ENCODE data around the gene PXK.

Gene PXK

DNA sequence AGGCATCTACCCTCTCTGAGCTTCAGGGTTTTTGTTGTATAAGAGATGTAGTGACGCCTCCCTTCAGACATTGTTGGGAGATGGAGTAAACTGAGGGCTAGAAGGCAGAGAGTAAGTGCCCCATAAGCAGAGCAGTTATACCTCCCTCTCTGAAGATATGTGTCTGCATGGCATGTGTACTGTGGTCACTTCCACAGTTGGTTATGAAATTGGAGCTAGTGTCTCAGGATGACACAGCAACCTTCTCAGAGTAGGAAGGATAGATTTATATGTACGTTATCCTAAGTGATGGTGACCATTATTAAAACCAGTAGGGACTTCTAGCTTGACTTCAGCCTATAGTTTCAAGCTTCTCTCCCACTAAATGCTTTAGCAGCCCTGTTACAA is 17.9 kb downstream of the PXK start:
- DNase-seq, result no peak

DNA sequence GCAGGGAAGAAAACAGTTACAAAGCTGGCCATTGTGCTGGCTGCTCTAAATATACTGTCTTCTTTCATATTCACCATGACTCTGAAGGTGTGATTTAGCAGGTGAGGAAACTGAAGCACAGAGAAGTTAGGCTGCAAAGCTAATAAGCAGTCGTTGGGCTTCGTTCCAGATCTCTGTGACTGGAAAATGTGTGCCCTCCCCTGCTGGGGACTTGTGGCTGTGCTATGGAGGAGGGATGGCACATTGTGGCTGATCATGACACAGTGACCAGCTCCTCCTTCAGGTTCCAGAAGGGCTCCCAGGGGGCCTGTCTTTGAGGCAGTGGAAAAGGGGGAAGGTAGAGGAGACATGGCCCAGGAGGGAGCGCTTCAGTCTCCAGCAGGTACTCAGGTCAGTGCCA is 19.2 kb downstream of the PXK start:
- DNase-seq, result no peak

DNA sequence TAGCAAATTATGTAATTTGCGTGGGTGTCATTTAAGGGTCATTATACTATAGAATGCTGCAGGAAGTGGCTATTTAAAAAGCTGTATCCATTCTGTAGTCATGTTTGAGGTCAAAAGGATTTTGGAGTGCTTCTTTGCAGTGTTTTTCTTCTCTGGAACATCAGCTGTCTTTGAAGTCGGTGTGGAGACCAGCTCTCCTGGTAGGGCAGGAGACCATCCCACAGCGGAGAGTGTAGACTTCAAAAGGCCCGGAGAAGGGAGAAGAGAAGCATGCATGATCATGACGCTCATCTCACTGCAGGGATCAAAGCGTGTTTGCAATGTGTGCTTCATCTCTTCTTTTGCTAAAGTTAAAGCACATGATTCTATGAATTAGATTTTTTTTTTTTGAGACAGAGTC is 19.9 kb downstream of the PXK start:
- DNase-seq, result no peak

DNA sequence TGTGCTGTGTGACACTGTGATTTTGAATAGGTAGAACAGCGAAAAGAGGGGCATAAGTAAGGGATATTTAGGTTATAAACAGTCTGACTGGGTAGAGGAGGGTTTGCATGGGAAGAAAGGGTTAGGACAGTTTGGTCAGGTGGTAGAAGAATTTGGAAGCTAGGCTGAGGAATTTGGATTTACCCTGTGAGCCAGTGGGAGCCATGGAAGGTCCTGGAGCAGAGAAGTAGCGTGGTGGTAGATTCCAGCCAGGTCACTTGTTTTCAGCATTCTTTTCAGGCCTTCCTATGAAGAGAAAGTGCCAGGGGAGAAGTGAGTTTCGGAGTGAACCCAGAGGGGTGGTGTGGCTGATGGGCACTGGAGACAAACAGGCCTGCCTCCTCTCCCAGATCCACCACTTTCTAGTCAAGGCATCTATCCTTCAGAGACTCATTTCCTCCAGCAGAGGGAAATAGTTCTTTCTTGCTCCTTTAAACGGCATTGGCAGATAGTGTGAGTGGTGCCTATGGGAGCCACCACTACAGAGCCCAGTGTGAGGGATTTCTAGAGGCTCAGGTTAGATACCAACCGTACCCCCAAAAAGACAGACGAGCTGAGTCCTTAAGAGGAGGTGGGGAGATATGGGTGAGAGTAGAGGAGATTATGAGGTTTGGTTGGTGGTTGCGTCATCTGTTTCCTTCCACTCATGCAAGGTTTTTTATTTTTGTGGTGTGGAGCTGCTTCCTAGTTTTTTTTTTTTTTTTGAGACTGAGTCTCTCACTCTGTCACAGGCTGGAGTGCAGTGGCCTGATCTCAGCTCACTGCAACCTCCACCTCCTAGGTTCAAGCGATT is 21.2 kb downstream of the PXK start:
- no peak for DNase-seq

DNA sequence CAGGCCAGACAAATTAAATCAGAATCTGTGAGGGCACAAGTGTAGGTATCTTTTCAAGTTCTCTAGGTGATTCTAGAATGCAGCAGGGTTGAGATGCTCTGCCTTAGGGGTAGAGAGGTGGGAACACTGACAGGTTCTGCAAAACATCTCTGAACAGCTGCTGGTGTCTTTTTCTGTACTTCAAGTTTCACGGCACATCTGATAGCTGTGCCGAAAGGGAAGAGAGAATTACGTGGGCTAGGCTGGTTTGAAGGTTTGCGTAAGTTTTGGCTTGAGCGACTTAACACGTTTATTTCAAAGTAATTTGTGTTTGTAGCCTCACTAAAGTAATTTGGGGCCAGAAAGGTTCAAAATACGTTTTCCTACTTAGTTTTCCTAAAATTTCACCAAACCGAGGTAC is 22.5 kb downstream of the PXK start:
- DNase-seq, result no peak

DNA sequence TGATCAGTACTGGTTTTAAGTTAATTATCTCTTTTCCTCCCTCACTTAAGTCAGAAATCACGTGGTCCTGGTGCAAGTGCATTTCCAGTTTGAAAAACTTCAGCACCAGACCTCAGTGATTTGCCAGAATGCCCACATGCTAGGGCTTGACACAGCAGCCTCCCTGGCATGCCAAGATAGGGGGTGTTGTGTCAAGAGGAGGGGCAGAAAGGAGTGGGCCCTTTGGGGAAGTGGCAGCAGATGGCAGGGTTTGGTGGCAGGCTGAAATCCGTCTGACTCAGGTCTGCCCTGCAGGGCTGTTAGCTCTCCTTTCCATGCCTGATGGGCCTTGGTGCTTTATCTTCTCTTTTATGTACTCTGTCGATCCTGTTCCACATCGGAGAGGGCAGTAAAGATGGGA is 23.4 kb downstream of the PXK start:
- DNase-seq, result no peak

DNA sequence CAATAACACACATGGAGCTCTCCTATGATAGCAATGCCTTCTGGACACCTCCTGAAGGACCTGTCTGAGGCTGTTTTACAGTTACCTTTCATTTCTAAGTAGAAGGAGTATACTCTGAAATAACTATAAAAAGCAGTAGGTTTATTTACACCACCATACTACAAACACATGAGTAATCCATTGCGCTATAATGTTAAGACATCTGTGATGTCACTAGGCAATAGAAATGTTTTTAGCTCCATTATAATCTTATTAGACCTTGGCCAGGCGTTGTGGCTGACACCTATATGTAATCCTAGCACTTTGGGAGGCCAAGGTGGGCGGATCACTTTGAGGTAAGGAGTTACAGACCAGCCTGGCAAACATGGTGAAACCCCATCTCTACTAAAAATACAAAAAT is 24.7 kb downstream of the PXK start:
- DNase-seq, result no peak

DNA sequence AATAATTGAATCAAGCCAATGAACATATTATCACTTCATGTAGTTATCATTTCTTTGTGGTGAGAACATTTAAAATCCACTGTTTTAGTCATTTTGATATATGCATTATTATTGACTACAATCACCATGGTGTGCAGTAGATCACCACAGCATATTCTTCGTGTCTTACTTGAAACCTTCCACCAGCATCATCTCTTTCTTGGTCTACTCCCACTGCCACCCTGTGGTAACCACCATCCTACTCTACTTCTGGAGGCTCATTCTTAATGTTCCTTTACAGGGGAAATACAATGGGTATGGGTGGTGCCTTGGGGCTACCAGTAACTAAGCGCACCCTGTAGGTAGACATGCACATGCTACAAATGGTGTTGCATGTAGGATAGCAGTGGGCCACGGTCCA is 25.4 kb downstream of the PXK start:
- no peak for DNase-seq

DNA sequence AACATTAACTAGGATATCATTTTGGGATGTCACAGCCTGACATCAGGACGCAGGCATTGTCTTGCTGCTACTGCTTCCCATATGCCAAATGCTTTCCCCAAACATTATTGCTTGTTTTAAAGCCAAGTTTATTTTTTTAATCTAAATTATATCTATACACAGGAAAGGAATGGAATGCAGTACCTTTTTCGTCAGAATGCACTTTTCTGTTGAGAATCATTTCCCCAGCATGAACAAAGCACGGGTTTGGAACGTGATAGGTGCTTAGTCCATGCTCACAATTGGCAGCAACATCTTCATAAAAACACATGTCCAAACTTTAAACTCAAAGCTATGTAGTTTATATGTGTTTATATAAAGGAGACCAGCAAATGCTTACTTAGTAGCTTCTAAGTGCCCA is 26.1 kb downstream of the PXK start:
- no peak for DNase-seq

DNA sequence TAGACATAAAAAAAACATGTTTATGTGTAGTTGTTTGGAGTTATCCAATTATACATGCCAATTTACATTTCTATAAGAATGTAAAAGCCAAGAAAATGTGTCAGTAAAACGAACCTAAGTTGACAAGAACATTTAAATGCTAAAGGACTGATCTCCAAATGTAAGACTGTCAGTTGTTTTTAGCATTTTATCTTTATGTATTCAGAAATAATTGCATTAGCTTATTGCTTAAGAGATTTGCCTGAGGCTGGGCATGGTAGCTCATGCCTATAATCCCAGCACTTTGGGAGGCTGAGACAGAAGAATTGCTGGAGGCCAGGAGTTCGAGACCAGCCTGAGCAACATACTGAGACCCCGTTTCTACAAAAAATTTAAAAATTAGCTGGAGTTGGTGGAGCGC is 26.9 kb downstream of the PXK start:
- no peak for DNase-seq

DNA sequence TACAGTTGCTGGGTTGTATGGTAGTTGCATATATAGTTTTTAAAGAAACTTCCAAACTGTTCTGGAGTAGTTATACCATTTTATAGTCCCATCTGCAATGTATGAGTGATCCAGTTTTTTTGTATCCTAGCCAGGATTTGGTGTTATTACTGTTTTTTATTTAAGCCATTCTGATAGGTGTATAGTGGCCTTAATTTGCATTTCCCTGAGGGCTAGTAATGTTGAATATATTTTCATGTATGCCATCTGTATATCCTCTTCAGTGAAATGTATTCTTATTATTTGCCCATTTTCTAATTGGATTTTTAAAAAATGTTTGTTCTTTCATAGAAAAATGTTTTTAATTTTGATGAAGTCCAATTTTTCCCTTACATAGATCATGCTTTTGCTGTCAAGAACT is 29.2 kb downstream of the PXK start:
- DNase-seq, result no peak

DNA sequence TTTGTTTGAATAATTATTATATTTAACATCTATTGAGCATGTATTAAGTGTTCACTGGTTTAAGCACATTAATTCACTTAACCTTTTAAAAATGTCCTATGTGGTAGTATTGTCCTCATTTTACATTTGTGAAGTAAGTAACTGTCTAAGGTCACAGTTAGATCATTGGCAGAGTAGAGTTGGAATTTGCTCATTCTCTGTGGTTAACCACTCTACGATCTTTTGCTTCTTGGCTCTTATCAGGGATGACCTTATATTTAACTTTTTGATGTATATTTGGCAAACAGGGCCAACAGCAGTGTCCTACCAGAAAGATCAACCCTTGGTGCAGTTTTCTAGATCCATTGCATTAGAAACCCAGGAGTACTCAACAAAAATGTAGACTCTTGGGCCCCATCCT is 34.0 kb downstream of the PXK start:
- DNase-seq, result no peak

DNA sequence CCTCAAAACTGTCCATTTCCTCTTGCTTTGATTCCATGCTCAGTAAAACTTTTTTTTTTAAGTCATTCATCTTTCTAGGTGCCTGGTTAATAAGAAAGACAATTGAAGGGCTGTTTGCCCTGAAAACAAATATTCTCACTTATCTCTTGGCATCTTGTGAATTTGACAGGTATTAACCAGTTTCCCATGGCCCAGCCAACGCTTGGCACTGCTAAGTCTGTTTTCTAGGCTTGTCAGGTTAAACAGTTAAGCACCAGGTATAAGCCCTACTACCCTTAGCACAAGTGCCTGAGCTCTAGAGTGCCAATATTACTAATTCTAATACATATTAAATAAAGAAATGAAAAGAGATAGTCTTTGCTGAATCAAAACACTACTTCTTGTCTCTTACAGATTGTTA is 36.3 kb downstream of the PXK start:
- no peak for DNase-seq

DNA sequence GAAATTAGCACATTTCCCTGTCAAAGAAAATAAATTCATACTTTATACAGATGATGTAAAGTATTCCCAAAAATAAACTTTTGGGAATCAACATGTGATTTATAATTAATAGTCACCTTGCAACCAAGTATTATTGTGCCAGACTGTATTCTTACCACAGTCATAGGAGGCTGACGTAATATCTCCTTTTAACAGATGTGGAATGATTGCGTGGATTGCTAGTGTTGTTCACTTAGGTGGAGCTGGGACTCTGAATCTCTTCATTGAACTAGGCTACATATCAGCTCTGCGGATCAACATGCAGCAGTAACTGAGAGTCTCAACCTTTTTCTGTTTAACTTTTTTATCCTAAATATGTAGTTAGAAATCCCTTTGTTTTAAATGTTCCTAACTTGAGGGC is 37.2 kb downstream of the PXK start:
- no peak for DNase-seq

DNA sequence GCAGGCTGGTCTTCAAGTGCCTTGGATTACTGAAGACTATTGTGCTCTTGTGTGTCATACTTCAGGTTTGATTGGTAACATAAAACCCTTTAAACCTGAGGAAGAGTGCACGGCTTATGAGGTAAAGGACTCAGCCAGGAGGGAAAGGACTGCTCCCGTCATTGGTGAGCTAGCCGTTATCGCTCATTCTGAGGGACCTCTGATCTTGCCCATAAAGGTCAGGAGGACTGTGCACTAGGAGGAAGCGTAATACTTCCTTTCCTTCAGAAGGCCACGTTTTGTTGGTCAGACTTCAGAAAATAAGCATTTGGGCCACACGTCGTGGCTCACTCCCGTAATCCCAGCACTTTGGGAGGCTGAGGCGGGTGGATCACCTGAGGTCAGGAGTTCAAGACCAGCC is 37.7 kb downstream of the PXK start:
- DNase-seq, result no peak

DNA sequence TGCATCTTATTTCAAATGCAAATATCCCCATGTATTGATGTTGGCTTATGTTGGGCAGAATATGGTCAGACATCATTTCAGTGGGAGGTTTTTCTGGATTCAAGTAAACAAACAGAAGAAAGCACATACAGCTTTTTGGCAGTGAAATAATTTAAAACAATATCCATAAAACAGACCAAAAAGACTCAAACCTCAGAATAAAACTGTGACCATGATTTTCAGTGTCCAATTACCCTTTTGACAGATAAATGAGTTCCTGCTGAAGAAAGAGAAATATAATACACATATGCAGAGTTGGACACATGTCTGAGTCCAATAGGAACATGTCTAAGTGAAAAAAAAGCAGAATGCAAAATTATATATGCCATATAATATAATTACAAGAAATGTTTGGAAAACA is 39.1 kb downstream of the PXK start:
- no peak for DNase-seq

DNA sequence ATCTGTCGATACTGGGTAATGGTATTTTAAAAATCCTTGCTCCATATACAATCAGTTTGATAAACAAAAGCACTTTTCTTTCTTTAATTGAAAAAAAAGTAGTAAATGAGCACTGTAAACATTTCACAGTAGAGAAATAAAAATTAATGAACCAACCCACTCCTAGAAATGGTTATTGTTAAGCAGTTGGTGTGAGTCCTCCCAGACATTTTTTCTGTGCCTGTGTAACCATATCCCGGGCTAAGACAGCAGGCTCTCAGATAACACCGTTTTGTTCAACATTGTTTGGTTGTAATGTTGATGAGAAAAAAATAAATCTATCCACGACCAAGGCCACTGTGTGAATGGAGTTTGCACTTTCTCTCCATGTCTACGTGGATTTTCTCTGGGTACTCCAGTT is 42.6 kb downstream of the PXK start:
- no peak for DNase-seq

DNA sequence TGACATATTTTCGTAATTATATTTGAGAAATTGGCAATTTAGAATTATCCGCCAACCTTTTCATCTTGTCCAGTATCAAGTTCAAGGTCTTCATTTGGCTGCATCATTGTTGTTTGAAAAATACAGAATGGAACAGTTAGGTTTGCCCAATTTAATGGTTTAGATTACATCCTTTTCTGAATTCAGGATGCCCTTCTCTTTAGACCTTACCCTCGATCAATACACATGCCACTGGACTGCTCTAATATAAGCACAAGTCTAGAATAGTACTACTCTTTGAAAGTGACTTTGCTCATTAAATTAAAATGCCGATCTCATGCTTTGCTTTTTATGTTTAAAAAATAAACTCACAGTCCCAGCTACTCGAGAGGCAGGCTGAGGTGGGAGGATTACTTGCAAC is 44.5 kb downstream of the PXK start:
- no peak for DNase-seq

DNA sequence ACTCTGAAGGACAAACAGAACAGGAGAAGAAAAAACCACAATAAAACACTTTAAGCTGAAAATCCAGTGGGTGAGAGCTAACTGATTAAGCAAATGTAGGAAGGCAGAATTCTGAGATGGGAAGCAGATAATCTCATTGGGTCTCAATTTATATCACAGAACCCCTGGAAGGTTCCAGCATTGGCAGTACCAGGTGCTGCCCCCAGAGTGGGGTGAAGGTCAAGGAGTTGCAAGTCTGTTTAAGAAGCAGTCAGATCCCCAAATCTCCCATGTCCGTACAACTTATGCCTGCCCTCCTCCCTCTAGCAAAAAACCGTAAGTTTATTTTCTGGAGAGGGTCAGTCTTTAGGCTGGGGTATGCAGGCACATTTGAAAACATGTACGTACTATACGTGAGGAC is 45.1 kb downstream of the PXK start:
- DNase-seq, result no peak

DNA sequence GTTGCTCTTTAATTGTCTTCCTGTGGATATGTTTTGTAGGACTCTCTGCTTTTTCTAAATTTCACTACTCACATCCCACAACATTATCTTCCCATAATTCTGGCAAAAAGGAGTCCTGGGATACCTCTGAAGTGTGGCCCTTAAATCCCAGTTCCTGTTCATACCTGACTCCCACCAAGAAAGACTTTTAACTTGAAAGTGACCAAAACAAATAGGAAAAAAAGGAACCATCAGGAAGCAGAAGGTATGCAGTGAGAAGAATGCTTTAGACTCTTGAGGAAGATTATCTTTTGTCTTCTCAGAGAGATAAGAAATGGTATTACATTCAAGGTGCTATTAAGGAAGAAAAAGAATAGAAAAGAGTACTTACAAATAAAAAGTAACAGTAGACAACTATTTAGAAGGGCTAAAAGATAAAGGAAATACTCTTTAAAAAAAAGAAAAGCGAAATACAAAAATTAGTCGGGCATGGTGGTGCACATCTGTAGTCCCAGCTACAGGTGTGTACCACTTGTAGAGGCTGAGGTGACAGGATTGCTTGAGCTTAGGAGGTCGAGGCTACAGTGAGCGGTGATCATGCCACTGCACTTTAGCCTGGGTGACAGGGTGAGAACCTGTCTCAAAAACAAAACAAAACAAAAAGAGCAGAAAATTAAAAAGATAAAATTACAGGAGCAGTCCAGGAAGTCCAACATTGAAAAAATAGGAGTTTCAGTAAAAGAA is 46.8 kb downstream of the PXK start:
- no peak for DNase-seq

DNA sequence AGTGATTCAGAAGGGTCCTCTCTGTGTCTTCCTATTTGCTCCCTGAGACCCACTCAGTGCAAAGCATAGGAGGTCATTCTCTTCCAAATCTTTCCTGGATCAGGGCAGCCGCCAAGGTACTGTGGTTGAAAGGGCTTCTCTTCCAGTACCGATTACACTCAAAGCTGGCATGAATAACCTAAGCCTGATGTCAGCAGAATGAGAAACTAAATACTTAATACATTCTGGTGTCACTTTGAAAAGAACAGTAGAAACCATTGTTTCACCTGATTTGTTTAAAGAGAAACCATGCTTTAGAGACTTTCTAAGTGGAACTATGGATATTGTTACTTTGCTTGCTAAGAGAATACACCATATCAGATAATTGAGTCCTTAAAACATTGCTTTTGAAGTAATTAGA is 50.8 kb downstream of the PXK start:
- DNase-seq, result no peak

DNA sequence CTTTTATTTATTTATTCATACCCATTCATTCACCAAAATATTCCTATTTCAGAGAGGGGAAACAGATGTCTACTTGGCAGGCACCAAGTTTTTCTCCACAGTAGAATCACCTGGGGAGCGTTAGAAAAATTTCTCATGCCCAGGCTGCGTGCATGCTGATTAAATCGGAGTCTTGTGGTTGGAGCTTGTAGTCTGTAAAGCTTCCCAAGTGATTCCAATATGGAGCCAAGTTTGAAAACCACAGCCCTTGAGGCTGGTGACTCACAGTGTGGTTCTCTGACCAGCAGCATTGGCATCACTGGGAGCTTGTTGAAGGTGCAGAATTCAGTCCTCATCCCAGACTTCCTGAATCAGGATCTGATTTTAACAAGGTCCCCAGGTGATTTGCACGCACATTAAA is 51.2 kb downstream of the PXK start:
- peak; percentile 53 for DNase-seq

DNA sequence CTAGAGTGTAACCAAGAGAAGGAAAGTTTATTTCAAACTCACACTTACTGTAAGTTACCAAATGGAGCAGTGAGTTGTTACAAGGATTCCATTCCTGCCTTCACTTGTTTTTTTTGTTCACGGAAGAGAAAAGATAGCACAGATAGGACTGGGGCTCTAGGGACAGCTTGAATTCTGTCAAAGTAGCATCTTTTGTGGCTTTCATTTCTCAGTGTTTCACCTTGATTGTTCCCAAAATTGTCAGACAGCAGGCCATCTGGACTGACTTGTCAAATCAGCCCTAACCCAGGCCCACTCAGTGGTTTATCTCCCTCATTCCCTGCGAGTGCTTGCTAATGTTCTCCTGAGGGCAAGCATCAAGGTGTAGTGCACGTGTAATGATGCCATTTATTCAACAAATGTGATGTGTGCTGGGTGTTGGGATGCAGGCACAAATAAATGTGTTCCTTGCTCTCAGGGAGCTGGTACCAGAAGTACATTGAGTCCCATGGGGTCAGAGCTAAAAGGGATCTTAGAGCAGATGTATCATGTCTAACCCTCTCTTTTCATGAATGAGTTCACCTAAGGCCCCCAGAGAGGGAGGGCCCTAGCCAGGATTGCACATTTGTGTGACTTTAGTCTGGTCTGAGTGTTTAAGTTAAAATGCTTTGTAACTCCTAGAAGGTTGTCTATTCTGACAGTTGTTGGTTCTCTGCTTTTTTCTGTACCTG is 51.8 kb downstream of the PXK start:
- DNase-seq, result no peak
